ENCODE data around the gene TROAP.

TROAP gene

DNA sequence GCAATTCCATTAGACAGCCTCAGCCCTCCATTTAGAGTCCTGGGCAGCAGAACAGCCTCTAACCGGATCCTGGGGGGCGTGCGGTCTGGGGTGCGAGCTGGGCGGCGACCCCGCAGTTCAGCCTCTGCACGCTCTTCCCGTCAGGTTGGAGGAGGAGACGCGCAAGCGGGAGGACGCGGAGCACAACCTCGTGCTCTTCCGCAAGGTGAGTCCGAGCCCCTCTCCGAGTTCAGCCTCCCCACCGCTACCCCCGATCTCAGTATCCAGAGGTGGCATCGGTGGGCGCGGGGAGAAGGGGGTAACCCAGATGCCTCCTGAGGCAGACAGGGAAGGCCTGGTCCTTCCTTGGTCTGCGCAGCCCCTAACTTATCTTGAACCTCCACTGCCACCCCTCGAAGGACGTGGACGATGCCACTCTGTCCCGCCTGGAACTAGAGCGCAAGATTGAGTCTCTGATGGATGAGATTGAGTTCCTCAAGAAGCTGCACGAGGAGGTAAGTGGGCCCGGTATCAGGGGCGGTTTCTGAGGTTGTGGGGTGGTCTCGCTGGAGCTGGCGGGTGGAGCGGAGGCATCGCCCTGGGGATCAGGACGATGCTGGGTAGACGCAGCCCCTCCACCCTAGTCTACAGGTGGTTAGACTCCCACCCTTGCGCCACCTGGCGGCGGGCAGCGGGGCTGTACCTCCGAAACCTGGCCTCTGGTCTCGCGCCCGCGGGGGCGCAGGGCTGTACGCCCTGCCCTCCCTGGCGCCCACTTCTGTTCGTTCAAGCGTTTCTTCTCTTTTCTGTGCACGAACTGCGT, 26.8 kb upstream of the TROAP start:
- TF ChIP-seq FOXP2 (optimal IDR thresholded peaks at IDR 0.05; ENCODE audit: borderline replicate concordance, extremely low read depth, extremely low read length, insufficient read depth) (peak; percentile 19), SIN3A (IDR thresholded peaks at IDR 0.05; ENCODE audit: borderline replicate concordance, insufficient read depth, low read length) (no peak)

DNA sequence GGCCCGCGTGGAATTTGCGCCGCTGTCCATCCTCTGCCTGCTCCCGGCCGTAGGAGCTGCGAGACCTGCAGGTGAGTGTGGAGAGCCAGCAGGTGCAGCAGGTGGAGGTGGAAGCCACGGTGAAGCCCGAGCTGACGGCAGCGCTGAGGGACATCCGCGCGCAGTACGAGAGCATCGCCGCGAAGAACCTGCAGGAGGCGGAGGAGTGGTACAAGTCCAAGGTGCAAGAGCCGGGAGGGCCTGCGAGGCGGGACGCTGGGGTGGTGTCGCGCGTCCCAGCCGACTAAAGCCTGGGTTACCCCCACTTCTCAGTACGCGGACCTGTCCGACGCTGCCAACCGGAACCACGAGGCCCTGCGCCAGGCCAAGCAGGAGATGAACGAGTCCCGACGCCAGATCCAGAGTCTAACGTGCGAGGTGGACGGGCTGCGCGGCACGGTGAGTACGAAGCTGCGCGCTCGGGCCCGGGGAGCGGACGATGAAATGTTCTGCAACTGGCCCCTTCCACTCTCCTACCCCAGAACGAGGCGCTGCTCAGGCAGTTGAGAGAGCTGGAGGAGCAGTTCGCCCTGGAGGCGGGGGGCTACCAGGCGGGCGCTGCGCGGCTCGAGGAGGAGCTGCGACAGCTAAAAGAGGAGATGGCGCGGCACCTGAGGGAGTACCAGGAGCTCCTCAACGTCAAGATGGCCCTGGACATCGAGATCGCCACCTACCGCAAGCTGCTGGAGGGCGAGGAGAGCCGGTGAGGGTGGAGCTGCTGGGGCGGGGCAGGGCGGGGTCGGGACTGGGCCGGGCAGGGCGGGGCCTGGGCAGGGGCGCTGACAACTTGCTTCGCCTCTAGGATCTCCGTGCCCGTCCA, 26.0 kb upstream of the TROAP start:
- no peak for TF ChIP-seq POLR2AphosphoS5 (IDR thresholded peaks at IDR 0.05; ENCODE audit: low read depth, low read length)
- TF ChIP-seq, protein P1, sequence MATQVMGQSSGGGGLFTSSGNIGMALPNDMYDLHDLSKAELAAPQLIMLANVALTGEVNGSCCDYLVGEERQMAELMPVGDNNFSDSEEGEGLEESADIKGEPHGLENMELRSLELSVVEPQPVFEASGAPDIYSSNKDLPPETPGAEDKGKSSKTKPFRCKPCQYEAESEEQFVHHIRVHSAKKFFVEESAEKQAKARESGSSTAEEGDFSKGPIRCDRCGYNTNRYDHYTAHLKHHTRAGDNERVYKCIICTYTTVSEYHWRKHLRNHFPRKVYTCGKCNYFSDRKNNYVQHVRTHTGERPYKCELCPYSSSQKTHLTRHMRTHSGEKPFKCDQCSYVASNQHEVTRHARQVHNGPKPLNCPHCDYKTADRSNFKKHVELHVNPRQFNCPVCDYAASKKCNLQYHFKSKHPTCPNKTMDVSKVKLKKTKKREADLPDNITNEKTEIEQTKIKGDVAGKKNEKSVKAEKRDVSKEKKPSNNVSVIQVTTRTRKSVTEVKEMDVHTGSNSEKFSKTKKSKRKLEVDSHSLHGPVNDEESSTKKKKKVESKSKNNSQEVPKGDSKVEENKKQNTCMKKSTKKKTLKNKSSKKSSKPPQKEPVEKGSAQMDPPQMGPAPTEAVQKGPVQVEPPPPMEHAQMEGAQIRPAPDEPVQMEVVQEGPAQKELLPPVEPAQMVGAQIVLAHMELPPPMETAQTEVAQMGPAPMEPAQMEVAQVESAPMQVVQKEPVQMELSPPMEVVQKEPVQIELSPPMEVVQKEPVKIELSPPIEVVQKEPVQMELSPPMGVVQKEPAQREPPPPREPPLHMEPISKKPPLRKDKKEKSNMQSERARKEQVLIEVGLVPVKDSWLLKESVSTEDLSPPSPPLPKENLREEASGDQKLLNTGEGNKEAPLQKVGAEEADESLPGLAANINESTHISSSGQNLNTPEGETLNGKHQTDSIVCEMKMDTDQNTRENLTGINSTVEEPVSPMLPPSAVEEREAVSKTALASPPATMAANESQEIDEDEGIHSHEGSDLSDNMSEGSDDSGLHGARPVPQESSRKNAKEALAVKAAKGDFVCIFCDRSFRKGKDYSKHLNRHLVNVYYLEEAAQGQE (IDR thresholded peaks at IDR 0.05; ENCODE audit: insufficient read depth in 1 of 2, low read depth in 2 of 2, low read length in 2 of 2): no peak
- no peak for TF ChIP-seq TAF1 (IDR thresholded peaks at IDR 0.05; ENCODE audit: borderline replicate concordance, insufficient read depth, low read length)
- no peak for TF ChIP-seq SIN3A (IDR thresholded peaks at IDR 0.05; ENCODE audit: borderline replicate concordance, insufficient read depth, low read length)
- TF ChIP-seq FOXP2 (optimal IDR thresholded peaks at IDR 0.05; ENCODE audit: borderline replicate concordance, extremely low read depth, extremely low read length, insufficient read depth): no peak

DNA sequence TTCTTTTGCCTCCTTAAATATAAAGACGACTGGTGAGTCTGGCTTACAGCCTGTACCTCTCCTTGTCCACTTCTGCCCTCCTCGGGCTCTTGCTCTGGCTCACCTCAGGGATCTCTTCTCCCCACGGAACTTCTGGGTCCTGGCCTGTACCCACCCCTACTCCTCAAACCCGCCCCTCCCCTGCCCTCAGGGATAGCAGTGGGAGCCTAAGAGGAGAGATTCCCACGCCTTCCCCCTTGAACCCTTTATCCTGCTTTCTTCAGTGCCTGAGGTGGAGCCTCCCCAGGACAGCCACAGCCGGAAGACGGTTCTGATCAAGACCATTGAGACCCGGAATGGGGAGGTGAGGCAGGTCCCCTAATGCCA, 25.4 kb upstream of the TROAP start:
- TF ChIP-seq TAF1 (IDR thresholded peaks at IDR 0.05; ENCODE audit: borderline replicate concordance, insufficient read depth, low read length): no peak
- TF ChIP-seq, protein P1 (IDR thresholded peaks at IDR 0.05; ENCODE audit: insufficient read depth in 1 of 2, low read depth in 2 of 2, low read length in 2 of 2): no peak
- TF ChIP-seq SIN3A (IDR thresholded peaks at IDR 0.05; ENCODE audit: borderline replicate concordance, insufficient read depth, low read length): no peak
- no peak for TF ChIP-seq FOXP2 (optimal IDR thresholded peaks at IDR 0.05; ENCODE audit: borderline replicate concordance, extremely low read depth, extremely low read length, insufficient read depth)
- no peak for TF ChIP-seq POLR2AphosphoS5 (IDR thresholded peaks at IDR 0.05; ENCODE audit: low read depth, low read length)

DNA sequence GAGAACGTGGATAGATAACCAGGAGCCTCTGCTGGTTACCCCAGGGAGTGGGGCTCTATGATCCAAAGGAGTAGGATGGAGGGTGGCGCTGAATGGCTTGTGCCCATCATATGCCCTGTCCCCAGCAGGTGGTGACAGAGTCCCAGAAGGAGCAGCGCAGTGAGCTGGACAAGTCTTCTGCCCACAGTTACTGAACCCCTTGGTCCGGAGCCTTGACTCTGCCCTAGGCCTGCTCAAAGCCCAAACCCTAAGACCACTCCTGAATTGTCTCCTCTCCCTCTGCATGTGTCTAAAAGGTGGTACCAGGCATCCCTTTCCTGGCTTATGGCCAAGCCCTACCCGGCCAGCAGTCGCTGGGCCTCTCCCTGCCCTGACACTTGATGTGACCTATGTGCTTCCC, 24.9 kb upstream of the TROAP start:
- no peak for TF ChIP-seq POLR2AphosphoS5 (IDR thresholded peaks at IDR 0.05; ENCODE audit: low read depth, low read length)

DNA sequence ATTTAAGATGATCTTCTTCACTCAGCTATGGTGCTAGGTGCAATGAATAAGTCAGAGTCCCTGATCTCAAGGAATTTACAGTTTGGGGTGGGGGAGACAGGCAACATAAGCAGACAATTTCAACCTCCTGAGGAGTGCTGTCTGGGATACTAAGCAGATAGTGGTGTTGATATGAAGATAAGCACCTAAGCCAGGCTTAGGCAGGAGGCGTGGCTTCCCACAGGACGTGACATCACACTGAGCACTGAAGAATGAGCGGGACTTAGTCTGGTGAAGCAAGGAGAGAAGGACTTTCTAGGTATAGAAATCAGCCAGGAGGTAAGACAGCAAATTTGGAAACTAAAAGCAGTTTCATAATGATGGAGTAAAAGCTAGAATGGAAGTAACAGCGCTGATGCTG, 21.3 kb upstream of the TROAP start:
- TF ChIP-seq TAF1 (IDR thresholded peaks at IDR 0.05; ENCODE audit: borderline replicate concordance, insufficient read depth, low read length): no peak
- TF ChIP-seq, protein P1 (IDR thresholded peaks at IDR 0.05; ENCODE audit: insufficient read depth in 1 of 2, low read depth in 2 of 2, low read length in 2 of 2): no peak
- no peak for TF ChIP-seq POLR2AphosphoS5 (IDR thresholded peaks at IDR 0.05; ENCODE audit: low read depth, low read length)
- no peak for TF ChIP-seq SIN3A (IDR thresholded peaks at IDR 0.05; ENCODE audit: borderline replicate concordance, insufficient read depth, low read length)
- no peak for TF ChIP-seq FOXP2 (optimal IDR thresholded peaks at IDR 0.05; ENCODE audit: borderline replicate concordance, extremely low read depth, extremely low read length, insufficient read depth)

DNA sequence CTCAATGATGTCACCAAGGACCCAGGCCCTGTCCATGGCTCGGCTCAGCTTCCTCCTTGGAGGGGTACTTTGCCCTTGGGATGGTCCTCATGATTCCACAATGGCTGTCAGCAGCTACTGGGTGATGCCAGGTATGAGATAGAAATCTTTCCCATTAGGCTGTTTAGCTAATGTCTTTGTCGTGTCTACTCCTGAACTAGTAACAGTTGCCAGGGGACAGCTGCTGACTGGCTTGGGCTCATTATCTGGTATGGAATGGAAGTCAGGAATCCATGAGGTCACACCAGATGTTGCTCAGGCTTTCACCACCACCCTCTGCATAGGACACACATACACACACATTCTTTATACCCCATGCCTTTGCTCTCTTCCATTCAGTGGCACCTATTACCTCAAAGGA, 18.9 kb upstream of the TROAP start:
- TF ChIP-seq FOXP2 (optimal IDR thresholded peaks at IDR 0.05; ENCODE audit: borderline replicate concordance, extremely low read depth, extremely low read length, insufficient read depth) (no peak), SIN3A (IDR thresholded peaks at IDR 0.05; ENCODE audit: borderline replicate concordance, insufficient read depth, low read length) (no peak), TAF1 (IDR thresholded peaks at IDR 0.05; ENCODE audit: borderline replicate concordance, insufficient read depth, low read length) (no peak), POLR2AphosphoS5 (IDR thresholded peaks at IDR 0.05; ENCODE audit: low read depth, low read length) (no peak)
- TF ChIP-seq, protein P1 (IDR thresholded peaks at IDR 0.05; ENCODE audit: insufficient read depth in 1 of 2, low read depth in 2 of 2, low read length in 2 of 2): no peak

All from PFSK-1 (cell line).